Heart right ventricle (tissue), 16 donors: ENCODE measurements around the gene EBF3. TPM values are rescaled to one million over a fixed set of nuclear protein-coding genes. Genes with fewer than 3 reads are reported as not detected.

Experiments used
- ATAC-seq, 8 donors: fragments of 200-7000 bp; cut with Tn5 transposase; one replicate each; pipeline ENCODE4 v1.9.1; 2020; ENCODE audit warnings: mild to moderate bottlenecking in 8 of 8, moderate library complexity in 8 of 8, moderate number of reproducible peaks in 1 of 8
- DNase-seq, 2 donors: peaks; one replicate each; pipeline ENCODE4 v3.0.0-alpha.2; 2020
- H3K27ac ChIP-seq, 10 donors: fragments of 200-600 bp; sonication (generic) in 2 of 10; one replicate each; pipeline versions ENCODE4 v1.5.0 to v1.8.0; 2020 to 2022; ENCODE audit warnings: mild to moderate bottlenecking in 3 of 10
- H3K27me3 ChIP-seq, 7 donors: fragments of 200-600 bp; one replicate each; pipeline ENCODE4 v1.8.0; 2021 to 2022; ENCODE audit warnings: mild to moderate bottlenecking in 2 of 7
- H3K36me3 ChIP-seq, 9 donors: fragments of 200-600 bp; sonication (generic) in 1 of 9; one replicate each; pipeline versions ENCODE4 v1.5.0 to v1.8.0; 2020 to 2022; ENCODE audit warnings: mild to moderate bottlenecking in 2 of 9
- H3K4me1 ChIP-seq, 9 donors: fragments of 200-600 bp; sonication (generic) in 1 of 9; one replicate each; pipeline versions ENCODE4 v1.5.0 to v1.8.0; 2020 to 2022; ENCODE audit warnings: mild to moderate bottlenecking in 4 of 9
- H3K4me3 ChIP-seq, 10 donors: fragments of 200-600 bp; sonication (generic) in 2 of 10; one replicate each; pipeline versions ENCODE4 v1.5.0 to v1.8.0; 2020 to 2022; ENCODE audit warnings: mild to moderate bottlenecking in 7 of 10, moderate library complexity in 2 of 10
- H3K9me3 ChIP-seq, 11 donors: fragments of 200-600 bp in 10 of 11; sonication (generic) in 2 of 11; one replicate each; pipeline versions ENCODE4 v1.5.0 to v1.8.0; 2013 to 2022; ENCODE audit warnings: mild to moderate bottlenecking in 2 of 11, control low read depth in 1 of 11, moderate library complexity in 1 of 11
- WGBS, 2 donors: extraction: QIAGEN DNeasy Blood & Tissue Kit; methylation state at CpG; one replicate each; pipeline ENCODE4 v1.1.7; 2013; ENCODE audit warnings: inconsistent platforms in 1 of 2; 5-methylcytosine and 5-hydroxymethylcytosine counted together
- intact Hi-C, 10 donors: fragments of 100-400 bp; cut with DNase I; formaldehyde crosslinking; loops; one replicate each; pipeline versions ENCODE4 v1.11.1 to v1.14.2; 2022
- polyA plus RNA-seq, 2 donors: library from polyadenylated mRNA; stranded (reverse); fragments of 200-250 nt; gene quantifications; one replicate each; pipeline ENCODE4 v1.2.3, GENCODE V29; 2013
- total RNA-seq, 10 donors: library from RNA; stranded (reverse); fragmentation: NEBNext Ultra II Directional in 3 of 10; extraction: Animal tissue kit (Norgen Biotek cat#: 25700) in 3 of 10; gene quantifications; one replicate each; pipeline versions ENCODE4 v1.2.1 to v1.2.4, GENCODE V29; 2021 to 2023
- TF ChIP-seq, protein P1 (sequence below), 9 donors: fragments of 200-600 bp; sonication (generic) in 2 of 9; IDR thresholded peaks; one replicate each; pipeline versions ENCODE4 v1.5.0 to v1.8.0; 2021 to 2022; ENCODE audit warnings: antibody characterized with exemption in 9 of 9, mild to moderate bottlenecking in 5 of 9, moderate library complexity in 1 of 9
- donor health status: Arrhythmogenic right ventricular cardiomyopathy.
- donor health status: ischemic (EF 13 %, LVEDD 7.1; RV severe dilation, severe dysfunction).
- donor health status: healthy with polysubstance abuse.
- donor health status: DM: no; HTN: yes; CAD: no.
- donor health status: DM: no; HTN: no; CAD: no.
- donor health status: ischemic (EF 25% LVEDD 6.9; RV normal size, moderate dysfunction).
- donor health status: ischemic (EF 25% LVEDD 5.7; RV mildly dilated, moderate dysfunction).
- donor health status: healthy.
- donor health status: DM: yes; HTN: yes; CAD: no.
- donor health status: Ischemic cardiomyopathy.
- donor health status: ischemic (EF 35%, LVEDD 5.7; RV mildly dilated, moderate dysfunction).
- donor health status: nonischemic (EF 11% LVEDD 7.7; RV severe dilation, severe dysfunction).
- donor health status: DM: yes; HTN: yes; CAD: no.
- donor health status: PGD.
- donor health status: ischemic (EF 29% LVEDD 5.4; RV normal size, mild dysfunction).
- donor health status: nonischemic (EF 23%, LVEDD 6.1; RV moderate dilation, normal function).

The EBF3 gene
- total and polyA plus RNA-seq, 12 donors, result 3.9 to 12.2 (median 5.6) TPM

DNA sequence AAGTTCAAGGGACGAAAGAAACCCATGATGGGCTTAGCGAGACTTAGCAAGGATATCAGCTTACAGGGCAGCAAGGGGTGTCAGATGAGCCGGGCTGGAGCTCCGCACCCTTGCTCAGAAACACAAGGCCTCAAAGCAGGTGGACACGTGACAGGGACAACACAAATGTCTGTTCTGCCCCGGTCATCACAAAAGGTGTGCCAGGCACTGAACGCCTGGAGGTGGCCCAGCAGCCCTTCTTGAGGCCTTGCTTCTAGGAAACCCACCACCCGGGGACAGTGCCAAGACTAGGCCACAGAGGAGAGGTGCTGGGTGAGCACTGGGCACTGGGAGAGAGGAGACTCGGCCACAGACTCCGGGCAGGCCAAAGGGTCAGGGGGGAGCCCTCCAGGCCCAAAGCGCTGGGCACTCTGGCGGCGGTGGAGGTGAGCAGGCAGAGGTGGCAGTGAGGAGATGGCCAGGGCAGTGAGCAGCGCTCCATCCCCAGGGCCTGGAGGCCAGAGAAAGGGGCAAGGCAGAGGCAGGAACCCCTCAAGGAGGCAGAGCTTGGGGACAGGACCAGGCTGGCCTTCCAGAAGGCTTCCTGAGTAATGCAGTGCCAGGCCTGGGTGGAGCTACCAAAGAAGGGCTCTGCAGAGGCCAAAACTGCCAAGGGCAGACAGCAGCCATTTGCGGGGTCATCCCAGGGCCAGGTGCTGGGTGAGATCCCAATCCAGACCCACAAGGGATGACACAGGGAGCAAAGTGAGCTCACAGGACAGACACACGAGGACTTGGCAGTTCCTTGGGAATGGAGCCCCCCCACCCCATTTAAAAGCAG is 22.7 kb downstream of the EBF3 start:
- peaks cover 8 to 94% (median 59%) of the 10 kb centered on the region in 9 donors for H3K4me1 ChIP-seq
- no peak overlapping the region for H3K4me3 ChIP-seq
- no peaks in the 10 kb centered on the region for H3K9me3 ChIP-seq
- TF ChIP-seq, protein P1, sequence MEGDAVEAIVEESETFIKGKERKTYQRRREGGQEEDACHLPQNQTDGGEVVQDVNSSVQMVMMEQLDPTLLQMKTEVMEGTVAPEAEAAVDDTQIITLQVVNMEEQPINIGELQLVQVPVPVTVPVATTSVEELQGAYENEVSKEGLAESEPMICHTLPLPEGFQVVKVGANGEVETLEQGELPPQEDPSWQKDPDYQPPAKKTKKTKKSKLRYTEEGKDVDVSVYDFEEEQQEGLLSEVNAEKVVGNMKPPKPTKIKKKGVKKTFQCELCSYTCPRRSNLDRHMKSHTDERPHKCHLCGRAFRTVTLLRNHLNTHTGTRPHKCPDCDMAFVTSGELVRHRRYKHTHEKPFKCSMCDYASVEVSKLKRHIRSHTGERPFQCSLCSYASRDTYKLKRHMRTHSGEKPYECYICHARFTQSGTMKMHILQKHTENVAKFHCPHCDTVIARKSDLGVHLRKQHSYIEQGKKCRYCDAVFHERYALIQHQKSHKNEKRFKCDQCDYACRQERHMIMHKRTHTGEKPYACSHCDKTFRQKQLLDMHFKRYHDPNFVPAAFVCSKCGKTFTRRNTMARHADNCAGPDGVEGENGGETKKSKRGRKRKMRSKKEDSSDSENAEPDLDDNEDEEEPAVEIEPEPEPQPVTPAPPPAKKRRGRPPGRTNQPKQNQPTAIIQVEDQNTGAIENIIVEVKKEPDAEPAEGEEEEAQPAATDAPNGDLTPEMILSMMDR (IDR thresholded peaks at IDR 0.05), result no peak
- ATAC-seq, result no peak
- H3K27ac ChIP-seq, result peak overlapping the region in 1 of 10 donors; percentile 48
- no peaks in the 10 kb centered on the region for H3K27me3 ChIP-seq
- no peaks in the 10 kb centered on the region for H3K36me3 ChIP-seq
- DNase-seq, result no peak
- WGBS, 2 donors, result 84 to 94% methylated on average over 16 of the region's 16 CpGs
- intact Hi-C loops, result loop anchor here in 5 of 10 donors (5.0 to 10.0 kb wide), 3 partner anchors 47 to 57 kb away; no protein-coding TSS in a partner anchor

DNA sequence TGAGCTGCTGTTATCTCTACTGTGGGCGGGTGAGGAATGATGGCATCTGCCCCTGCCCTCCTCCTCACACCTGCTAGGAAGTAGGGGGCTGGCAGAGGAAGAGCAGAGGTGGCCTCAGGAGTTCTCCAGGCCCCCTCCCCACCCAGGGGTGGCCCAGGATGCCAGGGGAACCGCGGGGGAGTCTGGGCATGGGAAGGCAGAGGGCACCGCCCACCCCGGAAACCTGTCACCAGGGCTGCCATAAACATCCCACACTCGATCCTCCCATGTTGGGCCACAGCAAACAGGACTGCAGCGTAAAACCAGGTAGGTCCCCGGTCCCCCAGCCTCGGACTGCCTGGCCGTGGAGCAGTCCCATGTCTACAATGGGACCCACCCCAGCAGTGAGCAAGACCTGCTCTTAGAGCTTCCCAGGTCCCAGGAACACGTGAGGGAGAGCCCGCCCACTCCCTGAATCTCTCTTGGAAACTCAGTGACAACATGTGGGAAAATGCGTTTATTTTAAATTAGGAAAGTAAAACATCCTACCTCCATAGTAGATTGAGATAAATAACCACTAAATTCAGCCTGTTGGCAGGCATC is 23.4 kb downstream of the EBF3 start:
- Histone ChIP-seq H3K4me3 (no peak overlapping the region), H3K36me3 (no peaks in the 10 kb centered on the region), H3K27ac (no peak overlapping the region), H3K4me1 (peaks cover 8 to 96% (median 59%) of the 10 kb centered on the region in 9 donors), H3K9me3 (no peaks in the 10 kb centered on the region), H3K27me3 (no peaks in the 10 kb centered on the region)
- 93% methylated on average over 13 of the region's 13 CpGs for WGBS, 2 donors
- intact Hi-C loops, result loop anchor here in 5 of 10 donors (5.0 to 10.0 kb wide), 3 partner anchors 46 to 56 kb away; no protein-coding TSS in a partner anchor
- DNase-seq (no peak), ATAC-seq (no peak)
- TF ChIP-seq, protein P1 (IDR thresholded peaks at IDR 0.05), result no peak

DNA sequence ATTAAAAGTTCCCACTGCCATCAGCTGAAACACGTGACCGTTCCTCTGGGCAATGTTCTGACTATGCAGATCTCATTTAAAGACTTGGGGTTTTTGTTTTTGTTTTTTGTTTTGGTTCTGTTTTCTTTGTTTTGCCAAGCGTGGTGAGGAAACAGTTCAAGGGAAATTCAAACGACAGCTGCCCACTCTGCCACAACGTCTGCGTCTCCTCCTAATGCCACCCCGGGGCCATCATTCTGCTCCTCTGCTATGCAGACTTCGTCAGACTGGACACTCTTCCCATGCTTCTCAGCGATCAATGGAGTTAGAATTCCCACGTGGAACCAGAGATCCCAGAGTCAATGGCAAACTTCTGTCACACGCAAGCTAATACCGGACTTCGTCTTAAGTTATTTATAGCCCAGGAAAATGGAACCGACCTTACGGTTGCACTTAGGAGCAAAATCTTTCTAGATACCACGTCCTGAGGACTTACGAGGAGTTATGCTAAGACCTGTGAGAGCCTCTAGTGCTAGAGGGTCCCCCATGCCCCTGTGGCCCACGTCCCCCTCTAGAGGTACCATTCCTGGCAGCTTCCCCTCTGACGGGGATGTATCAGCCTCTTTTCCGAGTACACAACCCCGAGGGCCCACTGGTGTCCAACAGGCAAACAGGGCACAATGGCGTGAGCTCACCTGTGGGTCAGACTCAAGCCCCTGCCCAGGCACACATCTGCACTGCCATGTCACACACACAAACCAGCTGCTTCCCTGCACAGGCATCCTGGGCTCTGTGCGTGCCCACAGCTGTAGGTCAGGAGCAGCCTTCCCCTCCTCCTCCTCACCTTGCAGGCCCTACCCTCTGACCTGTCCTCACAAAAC is 24.4 kb downstream of the EBF3 start:
- intact Hi-C loops, result loop anchor here in 6 of 10 donors (5.0 to 10.0 kb wide), 4 partner anchors 42 to 55 kb away; no protein-coding TSS in a partner anchor
- Histone ChIP-seq H3K27ac (peak overlapping the region in 3 of 10 donors; percentile 9 to 34 (median 12)), H3K4me1 (peaks cover 8 to 97% (median 58%) of the 10 kb centered on the region in 9 donors), H3K4me3 (no peak overlapping the region), H3K36me3 (no peaks in the 10 kb centered on the region), H3K27me3 (no peaks in the 10 kb centered on the region), H3K9me3 (no peaks in the 10 kb centered on the region)
- peak in 1 of 8 donors; percentile 16 for ATAC-seq
- WGBS, 2 donors, result 53 to 58% methylated on average over 23 of the region's 23 CpGs
- TF ChIP-seq, protein P1 (IDR thresholded peaks at IDR 0.05), result no peak
- DNase-seq, result no peak

- no peak overlapping the region for H3K27ac ChIP-seq
- H3K9me3 ChIP-seq, result no peaks in the 10 kb centered on the region
- intact Hi-C loops, result loop anchor here in 1 of 10 donors (5.0 kb wide), 1 partner anchor 41 kb away; no protein-coding TSS in a partner anchor
- 66 to 70% methylated on average over 8 of the region's 8 CpGs for WGBS, 2 donors
- H3K4me3 ChIP-seq, result no peak overlapping the region
- H3K27me3 ChIP-seq, result no peaks in the 10 kb centered on the region
- H3K4me1 ChIP-seq, result peaks cover 6 to 96% (median 50%) of the 10 kb centered on the region in 9 donors
- DNase-seq, result no peak
- ATAC-seq, result no peak
- H3K36me3 ChIP-seq, result no peaks in the 10 kb centered on the region
- TF ChIP-seq, protein P1 (IDR thresholded peaks at IDR 0.05), result no peak
Measured at GRCh38 chr10:129938460-129938859, 25.6 kb downstream of the EBF3 start.
